ENCODE results near the gene EHBP1.

- TF ChIP-seq, protein P1, sequence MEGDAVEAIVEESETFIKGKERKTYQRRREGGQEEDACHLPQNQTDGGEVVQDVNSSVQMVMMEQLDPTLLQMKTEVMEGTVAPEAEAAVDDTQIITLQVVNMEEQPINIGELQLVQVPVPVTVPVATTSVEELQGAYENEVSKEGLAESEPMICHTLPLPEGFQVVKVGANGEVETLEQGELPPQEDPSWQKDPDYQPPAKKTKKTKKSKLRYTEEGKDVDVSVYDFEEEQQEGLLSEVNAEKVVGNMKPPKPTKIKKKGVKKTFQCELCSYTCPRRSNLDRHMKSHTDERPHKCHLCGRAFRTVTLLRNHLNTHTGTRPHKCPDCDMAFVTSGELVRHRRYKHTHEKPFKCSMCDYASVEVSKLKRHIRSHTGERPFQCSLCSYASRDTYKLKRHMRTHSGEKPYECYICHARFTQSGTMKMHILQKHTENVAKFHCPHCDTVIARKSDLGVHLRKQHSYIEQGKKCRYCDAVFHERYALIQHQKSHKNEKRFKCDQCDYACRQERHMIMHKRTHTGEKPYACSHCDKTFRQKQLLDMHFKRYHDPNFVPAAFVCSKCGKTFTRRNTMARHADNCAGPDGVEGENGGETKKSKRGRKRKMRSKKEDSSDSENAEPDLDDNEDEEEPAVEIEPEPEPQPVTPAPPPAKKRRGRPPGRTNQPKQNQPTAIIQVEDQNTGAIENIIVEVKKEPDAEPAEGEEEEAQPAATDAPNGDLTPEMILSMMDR (tag by site-specific recombination; IDR thresholded peaks at IDR 0.05) = no peak
- TF ChIP-seq, protein P2, sequence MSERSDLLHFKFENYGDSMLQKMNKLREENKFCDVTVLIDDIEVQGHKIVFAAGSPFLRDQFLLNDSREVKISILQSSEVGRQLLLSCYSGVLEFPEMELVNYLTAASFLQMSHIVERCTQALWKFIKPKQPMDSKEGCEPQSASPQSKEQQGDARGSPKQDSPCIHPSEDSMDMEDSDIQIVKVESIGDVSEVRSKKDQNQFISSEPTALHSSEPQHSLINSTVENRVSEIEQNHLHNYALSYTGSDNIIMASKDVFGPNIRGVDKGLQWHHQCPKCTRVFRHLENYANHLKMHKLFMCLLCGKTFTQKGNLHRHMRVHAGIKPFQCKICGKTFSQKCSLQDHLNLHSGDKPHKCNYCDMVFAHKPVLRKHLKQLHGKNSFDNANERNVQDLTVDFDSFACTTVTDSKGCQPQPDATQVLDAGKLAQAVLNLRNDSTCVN (tag by site-specific recombination; optimal IDR thresholded peaks at IDR 0.05) = no peak
- no peak for TF ChIP-seq HOXA7 (CRISPR knock-in tag; IDR thresholded peaks at IDR 0.05; ENCODE audit: borderline replicate concordance)
- TF ChIP-seq ZNF24 (tag by site-specific recombination; IDR thresholded peaks at IDR 0.05) = no peak
- no peak for TF ChIP-seq ZNF843 (tag by site-specific recombination; IDR thresholded peaks at IDR 0.05)
- TF ChIP-seq, protein P3, sequence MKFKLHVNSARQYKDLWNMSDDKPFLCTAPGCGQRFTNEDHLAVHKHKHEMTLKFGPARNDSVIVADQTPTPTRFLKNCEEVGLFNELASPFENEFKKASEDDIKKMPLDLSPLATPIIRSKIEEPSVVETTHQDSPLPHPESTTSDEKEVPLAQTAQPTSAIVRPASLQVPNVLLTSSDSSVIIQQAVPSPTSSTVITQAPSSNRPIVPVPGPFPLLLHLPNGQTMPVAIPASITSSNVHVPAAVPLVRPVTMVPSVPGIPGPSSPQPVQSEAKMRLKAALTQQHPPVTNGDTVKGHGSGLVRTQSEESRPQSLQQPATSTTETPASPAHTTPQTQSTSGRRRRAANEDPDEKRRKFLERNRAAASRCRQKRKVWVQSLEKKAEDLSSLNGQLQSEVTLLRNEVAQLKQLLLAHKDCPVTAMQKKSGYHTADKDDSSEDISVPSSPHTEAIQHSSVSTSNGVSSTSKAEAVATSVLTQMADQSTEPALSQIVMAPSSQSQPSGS (tag by site-specific recombination; IDR thresholded peaks at IDR 0.05; ENCODE audit: low read depth) = no peak
- TF ChIP-seq, protein P4, sequence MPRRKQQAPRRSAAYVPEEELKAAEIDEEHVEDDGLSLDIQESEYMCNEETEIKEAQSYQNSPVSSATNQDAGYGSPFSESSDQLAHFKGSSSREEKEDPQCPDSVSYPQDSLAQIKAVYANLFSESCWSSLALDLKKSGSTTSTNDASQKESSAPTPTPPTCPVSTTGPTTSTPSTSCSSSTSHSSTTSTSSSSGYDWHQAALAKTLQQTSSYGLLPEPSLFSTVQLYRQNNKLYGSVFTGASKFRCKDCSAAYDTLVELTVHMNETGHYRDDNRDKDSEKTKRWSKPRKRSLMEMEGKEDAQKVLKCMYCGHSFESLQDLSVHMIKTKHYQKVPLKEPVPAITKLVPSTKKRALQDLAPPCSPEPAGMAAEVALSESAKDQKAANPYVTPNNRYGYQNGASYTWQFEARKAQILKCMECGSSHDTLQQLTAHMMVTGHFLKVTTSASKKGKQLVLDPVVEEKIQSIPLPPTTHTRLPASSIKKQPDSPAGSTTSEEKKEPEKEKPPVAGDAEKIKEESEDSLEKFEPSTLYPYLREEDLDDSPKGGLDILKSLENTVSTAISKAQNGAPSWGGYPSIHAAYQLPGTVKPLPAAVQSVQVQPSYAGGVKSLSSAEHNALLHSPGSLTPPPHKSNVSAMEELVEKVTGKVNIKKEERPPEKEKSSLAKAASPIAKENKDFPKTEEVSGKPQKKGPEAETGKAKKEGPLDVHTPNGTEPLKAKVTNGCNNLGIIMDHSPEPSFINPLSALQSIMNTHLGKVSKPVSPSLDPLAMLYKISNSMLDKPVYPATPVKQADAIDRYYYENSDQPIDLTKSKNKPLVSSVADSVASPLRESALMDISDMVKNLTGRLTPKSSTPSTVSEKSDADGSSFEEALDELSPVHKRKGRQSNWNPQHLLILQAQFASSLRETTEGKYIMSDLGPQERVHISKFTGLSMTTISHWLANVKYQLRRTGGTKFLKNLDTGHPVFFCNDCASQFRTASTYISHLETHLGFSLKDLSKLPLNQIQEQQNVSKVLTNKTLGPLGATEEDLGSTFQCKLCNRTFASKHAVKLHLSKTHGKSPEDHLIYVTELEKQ (tag by site-specific recombination; IDR thresholded peaks at IDR 0.05; ENCODE audit: borderline replicate concordance) = no peak
- TF ChIP-seq ZNF623 (tag by site-specific recombination; IDR thresholded peaks at IDR 0.05) = no peak
Measured at GRCh38 chr2:62944362-62944761, 238.8 kb downstream of the EHBP1 start.
